ENCODE measurements around the gene ITPRIPL2. TPM values are rescaled to one million over a fixed set of nuclear protein-coding genes. Genes with fewer than 3 reads are reported as not detected.

ITPRIPL2 gene
- total RNA-seq, 1 experiment from 2014 or later, result 67.9 TPM

- Histone ChIP-seq H3K36me3 (ENCODE audit: control insufficient read depth in 1 of 2, insufficient read depth in 2 of 2, low read length in 2 of 2) (no peaks in the 10 kb centered on the region), H3K4me2 (ENCODE audit: low read length) (peak overlapping the region; percentile 73), H3K27me3 (ENCODE audit: insufficient read depth, low read length) (no peaks in the 10 kb centered on the region), H3K27ac (ENCODE audit: low read depth, low read length) (peak overlapping the region; percentile 60), H3K79me2 (ENCODE audit: insufficient read depth, low read length) (peaks cover 9% of the 10 kb centered on the region; the same call in 1 of the 2 replicates), H4K20me1 (ENCODE audit: insufficient read depth) (no peaks in the 10 kb centered on the region), H3K9me2 (ENCODE audit: insufficient read depth) (no peaks in the 10 kb centered on the region), H2AFZ (ENCODE audit: low read depth, low read length, poor library complexity, severe bottlenecking) (no peak overlapping the region), H3K4me3 (replicated peaks in 1 of 2; ENCODE audit: low read depth in 1 of 2, low read length in 2 of 2) (0 out of 4 replicates have a peak overlapping the region, but pooled peaks of 1 of the 2 experiments have one; percentile 24), H3K9me3 (ENCODE audit: control insufficient read depth in 1 of 2, insufficient read depth in 1 of 2, low read depth in 1 of 2, low read length in 2 of 2) (no peaks in the 10 kb centered on the region), H3K4me1 (ENCODE audit: control insufficient read depth in 1 of 2, insufficient read depth in 2 of 2, low read length in 2 of 2) (peaks cover 31 to 65% of the 10 kb centered on the region in 2 experiments), H3K9ac (ENCODE audit: low read length) (peak overlapping the region; percentile 46)
- ChIA-PET POLR2A (interaction anchor here (0.9 to 1.8 kb wide), 6 partner anchors 10 to 27 kb away, joined by 3 to 15 read pairs (median 5); no protein-coding TSS in a partner anchor), CTCF (interaction anchor here (1.3 to 2.5 kb wide), 3 partner anchors 9 to 307 kb away, joined by 3 to 10 read pairs (median 4); partner anchors contain the start of gene ARL6IP1), RAD21 (ENCODE audit: low non-redundant PET in 1 of 2, low total read pairs in 2 of 2, uncharacterized antibody in 2 of 2, unreplicated experiment in 2 of 2) (no interaction called here)
- DNase-seq (ENCODE audit: low read depth, low spot score), result no peak
- BruUV-seq (replicated peaks), result TSS peak; percentile 98
- ATAC-seq, result no peak
- TF ChIP-seq ZFX (IDR thresholded peaks at IDR 0.05), result no peak
- no peak for TF ChIP-seq FOSL1 (IDR thresholded peaks at IDR 0.05; ENCODE audit: low read depth)
- no peak for TF ChIP-seq CEBPB (IDR thresholded peaks at IDR 0.05; ENCODE audit: low read depth)
- TF ChIP-seq SIN3A (IDR thresholded peaks at IDR 0.05; ENCODE audit: low read depth), result no peak
- TF ChIP-seq CTCF (IDR thresholded peaks at IDR 0.05 in 2 of 3, conservative IDR thresholded peaks at IDR 0.05 in 1 of 3; ENCODE audit: borderline replicate concordance in 1 of 3, insufficient read depth in 1 of 3, low read depth in 2 of 3, low read length in 2 of 3), result no peak
- TF ChIP-seq ELF1 (IDR thresholded peaks at IDR 0.05; ENCODE audit: borderline replicate concordance, low read depth), result no peak
- no peak for TF ChIP-seq POLR2AphosphoS5 (IDR thresholded peaks at IDR 0.05; ENCODE audit: low read depth, low read length)
- TF ChIP-seq TCF7L2 (IDR thresholded peaks at IDR 0.05; ENCODE audit: borderline replicate concordance, extremely low read depth, insufficient read depth, insufficient read length), result no peak
- no peak for TF ChIP-seq EZH2 (IDR thresholded peaks at IDR 0.05)
- TF ChIP-seq, protein P1, sequence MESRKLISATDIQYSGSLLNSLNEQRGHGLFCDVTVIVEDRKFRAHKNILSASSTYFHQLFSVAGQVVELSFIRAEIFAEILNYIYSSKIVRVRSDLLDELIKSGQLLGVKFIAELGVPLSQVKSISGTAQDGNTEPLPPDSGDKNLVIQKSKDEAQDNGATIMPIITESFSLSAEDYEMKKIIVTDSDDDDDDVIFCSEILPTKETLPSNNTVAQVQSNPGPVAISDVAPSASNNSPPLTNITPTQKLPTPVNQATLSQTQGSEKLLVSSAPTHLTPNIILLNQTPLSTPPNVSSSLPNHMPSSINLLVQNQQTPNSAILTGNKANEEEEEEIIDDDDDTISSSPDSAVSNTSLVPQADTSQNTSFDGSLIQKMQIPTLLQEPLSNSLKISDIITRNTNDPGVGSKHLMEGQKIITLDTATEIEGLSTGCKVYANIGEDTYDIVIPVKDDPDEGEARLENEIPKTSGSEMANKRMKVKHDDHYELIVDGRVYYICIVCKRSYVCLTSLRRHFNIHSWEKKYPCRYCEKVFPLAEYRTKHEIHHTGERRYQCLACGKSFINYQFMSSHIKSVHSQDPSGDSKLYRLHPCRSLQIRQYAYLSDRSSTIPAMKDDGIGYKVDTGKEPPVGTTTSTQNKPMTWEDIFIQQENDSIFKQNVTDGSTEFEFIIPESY (IDR thresholded peaks at IDR 0.05; ENCODE audit: extremely low read depth, insufficient replicate concordance, low read length), result no peak
- no peak for TF ChIP-seq REST (IDR thresholded peaks at IDR 0.05; ENCODE audit: low read depth)
- TF ChIP-seq EGR1 (IDR thresholded peaks at IDR 0.05; ENCODE audit: low read depth), result no peak
- intact Hi-C loops (cut with micrococcal nuclease), result no loop called here
Observed at GRCh38 chr16:19108409-19109287, 5.1 kb upstream of the ITPRIPL2 start.

All from HCT116 (cell line).